ENCODE measurements around the gene DNAJA2.
A peak's percentile ranks its signal among the peaks of the same experiment; 100 is the strongest.
"Not testable (repeated sequence)": the region's sequence is repeated elsewhere in the genome, so short reads cannot be mapped to it uniquely, and the experiment has no call there.

DNAJA2 gene

DNA sequence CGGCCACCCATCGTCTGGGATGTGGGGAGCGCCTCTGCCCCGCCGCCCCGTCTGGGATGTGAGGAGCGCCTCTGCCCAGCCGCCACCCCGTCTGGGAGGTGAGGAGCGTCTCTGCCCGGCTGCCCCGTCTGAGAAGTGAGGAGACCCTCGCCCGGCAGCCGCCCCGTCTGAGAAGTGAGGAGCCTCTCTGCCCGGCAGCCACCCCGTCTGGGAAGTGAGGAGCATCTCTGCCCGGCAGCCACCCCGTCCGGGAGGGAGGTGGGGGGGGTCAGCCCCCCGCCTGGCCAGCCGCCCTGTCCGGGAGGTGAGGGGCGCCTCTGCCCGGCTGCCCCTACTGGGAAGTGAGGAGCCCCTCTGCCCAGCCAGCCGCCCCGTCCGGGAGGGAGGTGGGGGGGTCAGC lies 26.6 kb upstream of the DNAJA2 start:
- H3K36me3 ChIP-seq (ENCODE audit: control insufficient read depth, insufficient read depth, low read length, severe bottlenecking); H3K27me3 ChIP-seq (replicated peaks; ENCODE audit: control insufficient read depth, insufficient read depth, low read length); H3K4me3 ChIP-seq (ENCODE audit: low read length); H3K9me3 ChIP-seq (ENCODE audit: control insufficient read depth, low read length); DNase-seq (ENCODE audit: low read depth); H3K9ac ChIP-seq (ENCODE audit: low read length); H3K4me1 ChIP-seq (ENCODE audit: control insufficient read depth, insufficient read depth, low read length): not testable (repeated sequence)

DNA sequence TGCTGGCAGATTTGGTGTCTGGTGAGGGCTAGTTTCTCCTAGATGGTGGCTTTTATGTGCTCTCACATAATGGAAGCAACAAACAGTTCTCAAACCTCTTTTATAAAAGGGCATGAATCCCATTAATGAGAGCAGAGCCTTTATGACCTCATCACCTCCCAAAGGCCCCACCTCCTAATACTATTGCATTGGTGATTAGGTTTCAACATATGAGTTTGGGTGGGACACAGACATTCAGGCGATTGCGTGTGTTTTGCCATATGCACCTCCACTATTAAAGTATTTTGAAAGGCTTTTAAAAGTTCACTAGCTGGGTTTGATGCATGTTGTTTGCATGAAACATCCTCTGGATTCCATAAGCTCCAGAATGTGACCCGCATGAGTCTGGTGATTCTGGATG lies 24.4 kb upstream of the DNAJA2 start:
- H3K4me3 ChIP-seq (ENCODE audit: low read length): no peak overlapping the region
- no peak overlapping the region for H3K9ac ChIP-seq (ENCODE audit: low read length)
- DNase-seq (ENCODE audit: low read depth): no peak
- peaks cover 5% of the 10 kb centered on the region for H3K4me1 ChIP-seq (ENCODE audit: control insufficient read depth, insufficient read depth, low read length)
- no peaks in the 10 kb centered on the region for H3K36me3 ChIP-seq (ENCODE audit: control insufficient read depth, insufficient read depth, low read length, severe bottlenecking)
- no peaks in the 10 kb centered on the region for H3K27me3 ChIP-seq (replicated peaks; ENCODE audit: control insufficient read depth, insufficient read depth, low read length)
- no peaks in the 10 kb centered on the region for H3K9me3 ChIP-seq (ENCODE audit: control insufficient read depth, low read length)

DNA sequence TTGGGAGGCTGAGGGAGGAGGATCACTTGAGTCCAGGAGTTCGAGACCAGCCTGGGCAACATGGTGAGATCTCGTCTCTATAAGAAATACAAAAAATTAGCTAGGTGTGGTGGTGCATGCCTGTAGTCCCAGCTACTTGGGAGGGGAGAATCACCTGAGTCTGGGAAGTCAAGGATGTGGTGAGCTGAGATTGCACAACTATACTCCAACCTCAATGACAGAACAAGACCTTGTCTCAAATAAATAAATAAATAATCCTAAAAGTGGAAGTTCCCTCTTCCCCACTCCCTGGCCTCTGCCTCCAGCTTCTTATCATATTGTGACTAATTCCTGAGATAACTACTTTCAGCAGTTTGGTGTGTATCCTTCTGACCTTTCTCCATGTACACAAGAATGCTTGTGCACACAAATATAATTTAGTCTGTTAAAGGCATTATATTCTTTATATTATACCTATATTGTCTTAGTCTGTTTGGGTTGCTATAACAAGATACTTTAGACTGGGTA lies 23.5 kb upstream of the DNAJA2 start:
- no peak for DNase-seq (ENCODE audit: low read depth)

GRCh38 chr16:46996391-46996790 lies 22.9 kb upstream of the DNAJA2 start:
- Histone ChIP-seq H3K9ac (ENCODE audit: low read length) (no peak overlapping the region), H3K36me3 (ENCODE audit: control insufficient read depth, insufficient read depth, low read length, severe bottlenecking) (no peaks in the 10 kb centered on the region), H3K27me3 (replicated peaks; ENCODE audit: control insufficient read depth, insufficient read depth, low read length) (no peaks in the 10 kb centered on the region), H3K4me1 (ENCODE audit: control insufficient read depth, insufficient read depth, low read length) (peaks cover 5% of the 10 kb centered on the region), H3K4me3 (ENCODE audit: low read length) (no peak overlapping the region), H3K9me3 (ENCODE audit: control insufficient read depth, low read length) (peaks cover 3% of the 10 kb centered on the region)
- peak; percentile 9 for DNase-seq (ENCODE audit: low read depth)

More for the DNA sequence above, 23.5 kb upstream of the DNAJA2 start:
- H3K36me3 ChIP-seq (ENCODE audit: control insufficient read depth, insufficient read depth, low read length, severe bottlenecking): no peaks in the 10 kb centered on the region
- no peak overlapping the region for H3K4me3 ChIP-seq (ENCODE audit: low read length)
- peaks cover 5% of the 10 kb centered on the region for H3K4me1 ChIP-seq (ENCODE audit: control insufficient read depth, insufficient read depth, low read length)
- no peaks in the 10 kb centered on the region for H3K27me3 ChIP-seq (replicated peaks; ENCODE audit: control insufficient read depth, insufficient read depth, low read length)
- H3K9ac ChIP-seq (ENCODE audit: low read length): no peak overlapping the region
- no peaks in the 10 kb centered on the region for H3K9me3 ChIP-seq (ENCODE audit: control insufficient read depth, low read length)

DNA sequence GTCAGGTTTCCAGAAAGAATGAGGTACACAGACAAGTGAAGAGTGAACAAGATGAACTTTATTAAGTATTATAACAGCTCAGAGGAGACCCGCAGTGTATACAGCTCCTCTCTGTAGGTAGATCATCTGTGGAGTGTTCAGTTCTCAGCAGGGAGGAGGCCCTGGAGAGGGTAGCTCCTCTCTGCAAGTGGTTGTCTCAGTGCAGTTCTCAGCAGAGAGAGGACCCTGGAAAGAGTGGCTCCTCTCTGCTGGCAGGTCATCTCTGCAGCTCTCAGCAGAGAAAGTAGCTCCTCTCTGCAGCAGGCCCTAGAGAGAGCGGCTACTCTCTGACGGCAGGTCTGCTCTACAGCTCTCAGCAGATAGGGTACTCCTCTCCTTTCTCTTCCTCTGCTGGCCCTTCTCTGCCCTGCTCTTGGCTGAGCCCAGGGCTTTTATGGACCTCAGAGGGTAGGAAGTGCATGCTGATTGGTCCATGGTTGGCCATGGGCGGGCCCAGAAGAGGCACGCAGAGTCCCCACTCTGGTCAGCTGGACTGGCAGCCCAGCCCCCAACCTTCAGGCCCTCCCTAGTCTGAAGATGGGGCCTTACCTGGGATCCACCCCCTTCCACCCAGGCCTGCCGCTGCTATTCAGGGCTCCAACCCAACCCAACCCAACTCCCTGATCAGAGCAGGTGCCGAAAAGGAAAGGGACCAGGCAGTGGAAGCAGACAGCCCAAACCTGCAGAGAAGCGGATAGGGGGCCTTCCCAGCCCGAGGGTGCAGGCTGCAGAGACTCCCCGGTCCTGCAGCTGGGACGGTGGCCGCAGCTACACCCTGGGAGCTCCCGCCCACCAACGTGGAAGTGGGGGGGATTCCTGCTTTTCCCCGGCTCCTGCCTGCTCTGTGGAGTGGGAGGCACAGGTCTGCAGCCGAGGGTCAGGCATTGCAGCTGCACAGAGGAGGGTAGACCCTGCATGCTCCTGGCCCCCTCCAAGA lies 18.5 kb upstream of the DNAJA2 start:
- Histone ChIP-seq H3K4me1 (ENCODE audit: control insufficient read depth, insufficient read depth, low read length) (peaks cover 5% of the 10 kb centered on the region), H3K27me3 (replicated peaks; ENCODE audit: control insufficient read depth, insufficient read depth, low read length) (no peaks in the 10 kb centered on the region), H3K9me3 (ENCODE audit: control insufficient read depth, low read length) (peaks cover 3% of the 10 kb centered on the region), H3K9ac (ENCODE audit: low read length) (no peak overlapping the region), H3K36me3 (ENCODE audit: control insufficient read depth, insufficient read depth, low read length, severe bottlenecking) (no peaks in the 10 kb centered on the region), H3K4me3 (ENCODE audit: low read length) (no peak overlapping the region)
- no peak for DNase-seq (ENCODE audit: low read depth)

- Histone ChIP-seq H3K4me1 (ENCODE audit: control insufficient read depth, insufficient read depth, low read length) (no peaks in the 10 kb centered on the region), H3K36me3 (ENCODE audit: control insufficient read depth, insufficient read depth, low read length, severe bottlenecking) (no peaks in the 10 kb centered on the region), H3K9me3 (ENCODE audit: control insufficient read depth, low read length) (peaks cover 2% of the 10 kb centered on the region), H3K27me3 (replicated peaks; ENCODE audit: control insufficient read depth, insufficient read depth, low read length) (no peaks in the 10 kb centered on the region), H3K4me3 (ENCODE audit: low read length) (no peak overlapping the region), H3K9ac (ENCODE audit: low read length) (no peak overlapping the region)
- DNase-seq (ENCODE audit: low read depth): no peak
Measured at GRCh38 chr16:46986896-46987295, 13.4 kb upstream of the DNAJA2 start.

DNA sequence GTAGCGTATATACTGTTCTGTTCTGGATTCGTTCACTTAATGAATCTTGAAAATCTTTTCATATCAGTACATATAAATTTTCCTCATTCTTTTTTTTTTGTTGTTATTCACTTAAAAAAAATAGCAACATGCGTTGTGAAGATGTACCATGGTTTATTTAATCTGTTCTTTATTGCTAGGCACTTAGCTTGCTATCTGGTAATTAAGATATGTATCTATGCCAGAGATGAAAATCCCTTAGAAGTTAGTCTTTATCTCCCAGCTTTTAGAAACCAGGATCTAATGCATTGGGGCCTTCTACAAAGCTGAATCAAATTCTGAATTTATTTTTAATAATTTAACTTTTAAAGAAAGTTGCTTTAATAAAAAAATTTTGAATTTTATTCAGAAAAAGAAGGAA lies 13.0 kb upstream of the DNAJA2 start:
- Histone ChIP-seq H3K4me1 (ENCODE audit: control insufficient read depth, insufficient read depth, low read length) (no peaks in the 10 kb centered on the region), H3K4me3 (ENCODE audit: low read length) (no peak overlapping the region), H3K36me3 (ENCODE audit: control insufficient read depth, insufficient read depth, low read length, severe bottlenecking) (no peaks in the 10 kb centered on the region), H3K27me3 (replicated peaks; ENCODE audit: control insufficient read depth, insufficient read depth, low read length) (no peaks in the 10 kb centered on the region), H3K9ac (ENCODE audit: low read length) (no peak overlapping the region), H3K9me3 (ENCODE audit: control insufficient read depth, low read length) (no peaks in the 10 kb centered on the region)
- DNase-seq (ENCODE audit: low read depth): no peak

GRCh38 chr16:46982335-46982734 lies 8.9 kb upstream of the DNAJA2 start:
- H3K9me3 ChIP-seq (ENCODE audit: control insufficient read depth, low read length): no peaks in the 10 kb centered on the region
- no peak overlapping the region for H3K4me3 ChIP-seq (ENCODE audit: low read length)
- H3K27me3 ChIP-seq (replicated peaks; ENCODE audit: control insufficient read depth, insufficient read depth, low read length): no peaks in the 10 kb centered on the region

GRCh38 chr16:46980926-46981325 lies 7.5 kb upstream of the DNAJA2 start:
- H3K9me3 ChIP-seq (ENCODE audit: control insufficient read depth, low read length): no peaks in the 10 kb centered on the region
- no peak for DNase-seq (ENCODE audit: low read depth)
- H3K4me3 ChIP-seq (ENCODE audit: low read length): no peak overlapping the region
- H3K36me3 ChIP-seq (ENCODE audit: control insufficient read depth, insufficient read depth, low read length, severe bottlenecking): no peaks in the 10 kb centered on the region
- no peak overlapping the region for H3K9ac ChIP-seq (ENCODE audit: low read length)
- no peaks in the 10 kb centered on the region for H3K27me3 ChIP-seq (replicated peaks; ENCODE audit: control insufficient read depth, insufficient read depth, low read length)
- H3K4me1 ChIP-seq (ENCODE audit: control insufficient read depth, insufficient read depth, low read length): no peaks in the 10 kb centered on the region

More at GRCh38 chr16:46982335-46982734, 8.9 kb upstream of the DNAJA2 start:
- DNase-seq (ENCODE audit: low read depth): no peak
- H3K9ac ChIP-seq (ENCODE audit: low read length): no peak overlapping the region
- H3K4me1 ChIP-seq (ENCODE audit: control insufficient read depth, insufficient read depth, low read length): no peaks in the 10 kb centered on the region
- H3K36me3 ChIP-seq (ENCODE audit: control insufficient read depth, insufficient read depth, low read length, severe bottlenecking): no peaks in the 10 kb centered on the region

DNA sequence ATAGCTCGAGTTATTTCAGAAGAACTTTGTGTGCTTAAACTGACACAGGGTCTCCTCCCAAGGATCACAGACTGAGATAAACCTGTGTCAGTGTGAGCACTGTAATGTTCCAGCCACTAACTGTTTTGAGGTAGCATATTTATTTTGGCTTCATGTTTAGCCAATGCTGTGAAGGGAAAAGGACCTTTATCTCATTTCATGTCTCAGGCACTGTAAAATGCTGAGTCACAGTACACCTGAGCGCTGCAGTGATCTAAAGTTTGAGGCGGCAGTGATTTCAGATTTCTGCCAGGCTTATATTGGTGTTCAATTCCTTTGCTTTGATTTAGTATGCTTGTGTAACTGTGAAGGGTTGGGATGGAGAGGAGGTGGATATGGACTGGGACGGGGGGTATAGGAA lies 3.1 kb upstream of the DNAJA2 start:
- Histone ChIP-seq H3K9ac (ENCODE audit: low read length) (no peak overlapping the region), H3K36me3 (ENCODE audit: control insufficient read depth, insufficient read depth, low read length, severe bottlenecking) (peaks cover 1% of the 10 kb centered on the region), H3K4me1 (ENCODE audit: control insufficient read depth, insufficient read depth, low read length) (peaks cover 19% of the 10 kb centered on the region), H3K27me3 (replicated peaks; ENCODE audit: control insufficient read depth, insufficient read depth, low read length) (no peaks in the 10 kb centered on the region), H3K4me3 (ENCODE audit: low read length) (no peak overlapping the region), H3K9me3 (ENCODE audit: control insufficient read depth, low read length) (no peaks in the 10 kb centered on the region)
- DNase-seq (ENCODE audit: low read depth): no peak

- Histone ChIP-seq H3K27me3 (replicated peaks; ENCODE audit: control insufficient read depth, insufficient read depth, low read length) (no peaks in the 10 kb centered on the region), H3K4me1 (ENCODE audit: control insufficient read depth, insufficient read depth, low read length) (peaks cover 25% of the 10 kb centered on the region), H3K36me3 (ENCODE audit: control insufficient read depth, insufficient read depth, low read length, severe bottlenecking) (peaks cover 7% of the 10 kb centered on the region), H3K4me3 (ENCODE audit: low read length) (no peak overlapping the region), H3K9me3 (ENCODE audit: control insufficient read depth, low read length) (no peaks in the 10 kb centered on the region), H3K9ac (ENCODE audit: low read length) (no peak overlapping the region)
- DNase-seq (ENCODE audit: low read depth): no peak
Measured at GRCh38 chr16:46975908-46976470, 2.5 kb upstream of the DNAJA2 start.

Measured in adipocyte (in vitro differentiated cells).